Gastroesophageal sphincter (tissue), 3 donors: ENCODE results near the gene GATB.

Source experiments
- CTCF ChIP-seq, 4 experiments: fragments of 200-600 bp in 2 of 4; fragments of 450-650 bp in 2 of 4; sonication (generic) in 1 of 4; IDR thresholded peaks; one replicate each; pipeline ENCODE4 v1.5.1; 2017 to 2019; ENCODE audit warnings: antibody characterized with exemption in 4 of 4, mild to moderate bottlenecking in 2 of 4, moderate library complexity in 2 of 4
- EP300 ChIP-seq: sonication (generic); formaldehyde crosslinking; IDR thresholded peaks from one replicate; pipeline ENCODE4 v1.6.1; 2017; ENCODE audit warnings: antibody characterized with exemption, mild to moderate bottlenecking
- POLR2A ChIP-seq, 2 donors: fragments of 450-650 bp; IDR thresholded peaks; one replicate each; pipeline ENCODE4 v1.6.1; 2017; ENCODE audit warnings: antibody characterized with exemption in 2 of 2, mild to moderate bottlenecking in 2 of 2, moderate library complexity in 1 of 2

- TF ChIP-seq CTCF (IDR thresholded peaks at IDR 0.05) (no peak), POLR2A (IDR thresholded peaks at IDR 0.05) (no peak), EP300 (no peak)
These were observed 133.3 kb downstream of the GATB start for GRCh38 chr4:151627491-151627890.
